Progenitor cell of endocrine pancreas (in vitro differentiated cells): ENCODE data around the gene PLCE1. TPM values are rescaled to one million over a fixed set of nuclear protein-coding genes. Genes with fewer than 3 reads are reported as not detected.
"Not testable (repeated sequence)": the region's sequence is repeated elsewhere in the genome, so short reads cannot be mapped to it uniquely, and the experiment has no call there.

Source experiments
- DNase-seq: peaks from one replicate; pipeline ENCODE4 v3.0.0; 2021; ENCODE audit warnings: low spot score; ENCODE audit not compliant: unreplicated experiment
- H3K27ac Mint-ChIP-seq: 2 replicates; pipeline ENCODE4 v1.8.0; 2021; ENCODE audit warnings: mild to moderate bottlenecking, moderate library complexity, mixed read lengths
- H3K27me3 Mint-ChIP-seq: 2 replicates; pipeline ENCODE4 v1.8.0; 2021; ENCODE audit warnings: mixed read lengths
- H3K36me3 Mint-ChIP-seq: 2 replicates; pipeline ENCODE4 v1.8.0; 2022; ENCODE audit warnings: mixed read lengths; ENCODE audit not compliant: insufficient read depth
- H3K4me1 Mint-ChIP-seq: 2 replicates; pipeline ENCODE4 v1.8.0; 2021; ENCODE audit warnings: low read depth, mixed read lengths
- H3K4me3 Mint-ChIP-seq: 2 replicates; pipeline ENCODE4 v1.8.0; 2021; ENCODE audit warnings: low read depth, mild to moderate bottlenecking, moderate library complexity, mixed read lengths
- H3K9me3 Mint-ChIP-seq: 2 replicates; pipeline ENCODE4 v1.8.0; 2021; ENCODE audit warnings: low read depth, mixed read lengths
- CTCF ChIP-seq: fragments of 200-600 bp; sonication (generic); IDR thresholded peaks from one replicate; pipeline ENCODE4 v1.5.0; 2021; ENCODE audit warnings: antibody characterized with exemption, mild to moderate bottlenecking; ENCODE audit not compliant: unreplicated experiment
- total RNA-seq: library from RNA; stranded (reverse); gene quantifications from 2 replicates; pipeline ENCODE4 v1.2.1, GENCODE V29; 2021

PLCE1 gene
- total RNA-seq, 1 donor from 2014 or later = 14.1 TPM

- Mint-ChIP-seq H3K27ac (no peak overlapping the region), H3K4me3 (no peak overlapping the region), H3K4me1 (no peaks in the 10 kb centered on the region), H3K9me3 (no peaks in the 10 kb centered on the region), H3K27me3 (no peaks in the 10 kb centered on the region), H3K36me3 (peaks cover 1% of the 10 kb centered on the region)
- DNase-seq = no peak
- no peak for TF ChIP-seq CTCF
These were observed 27.8 kb upstream of the PLCE1 start for GRCh38 chr10:93965911-93966310.

GRCh38 chr10:93967756-93968155, 26.0 kb upstream of the PLCE1 start:
- no peak overlapping the region for H3K27ac Mint-ChIP-seq
- TF ChIP-seq CTCF = no peak
- H3K4me3 Mint-ChIP-seq = no peak overlapping the region
- no peaks in the 10 kb centered on the region for H3K9me3 Mint-ChIP-seq
- peaks cover 1% of the 10 kb centered on the region for H3K36me3 Mint-ChIP-seq
- peaks cover 4% of the 10 kb centered on the region for H3K4me1 Mint-ChIP-seq
- no peaks in the 10 kb centered on the region for H3K27me3 Mint-ChIP-seq
- no peak for DNase-seq

GRCh38 chr10:93968540-93968945, 25.2 kb upstream of the PLCE1 start:
- H3K36me3 Mint-ChIP-seq = peaks cover 1% of the 10 kb centered on the region
- H3K9me3 Mint-ChIP-seq = no peaks in the 10 kb centered on the region
- no peak overlapping the region for H3K27ac Mint-ChIP-seq
- DNase-seq = no peak
- peaks cover 4% of the 10 kb centered on the region for H3K4me1 Mint-ChIP-seq
- no peak overlapping the region for H3K4me3 Mint-ChIP-seq
- H3K27me3 Mint-ChIP-seq = no peaks in the 10 kb centered on the region
- TF ChIP-seq CTCF = no peak

DNA sequence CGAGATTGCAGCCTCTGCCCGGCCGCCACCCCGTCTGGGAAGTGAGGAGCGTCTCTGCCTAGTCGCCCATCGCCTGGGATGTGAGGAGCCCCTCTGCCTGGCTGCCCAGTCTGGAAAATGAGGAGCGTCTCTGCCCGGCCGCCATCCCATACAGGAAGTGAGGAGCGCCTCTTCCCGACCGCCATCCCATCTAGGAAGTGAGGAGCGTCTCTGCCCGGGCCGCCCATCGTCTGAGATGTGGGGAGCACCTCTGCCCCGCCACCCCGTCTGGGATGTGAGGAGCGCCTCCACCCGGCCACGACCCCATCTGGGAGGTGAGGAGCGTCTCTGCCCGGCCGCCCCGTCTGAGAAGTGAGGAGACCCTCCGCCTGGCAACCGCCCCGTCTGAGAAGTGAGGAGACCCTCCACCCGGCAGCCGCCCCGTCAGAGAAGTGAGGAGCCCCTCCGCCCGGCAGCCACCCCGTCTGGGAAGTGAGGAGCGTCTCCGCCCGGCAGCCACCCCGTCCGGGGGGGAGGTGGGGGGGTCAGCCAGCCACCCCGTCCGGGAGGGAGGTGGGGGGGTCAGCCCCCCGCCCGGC, 23.2 kb upstream of the PLCE1 start:
- H3K27me3 Mint-ChIP-seq, H3K4me1 Mint-ChIP-seq, H3K4me3 Mint-ChIP-seq, H3K36me3 Mint-ChIP-seq, DNase-seq, H3K27ac Mint-ChIP-seq, H3K9me3 Mint-ChIP-seq: not testable (repeated sequence)

DNA sequence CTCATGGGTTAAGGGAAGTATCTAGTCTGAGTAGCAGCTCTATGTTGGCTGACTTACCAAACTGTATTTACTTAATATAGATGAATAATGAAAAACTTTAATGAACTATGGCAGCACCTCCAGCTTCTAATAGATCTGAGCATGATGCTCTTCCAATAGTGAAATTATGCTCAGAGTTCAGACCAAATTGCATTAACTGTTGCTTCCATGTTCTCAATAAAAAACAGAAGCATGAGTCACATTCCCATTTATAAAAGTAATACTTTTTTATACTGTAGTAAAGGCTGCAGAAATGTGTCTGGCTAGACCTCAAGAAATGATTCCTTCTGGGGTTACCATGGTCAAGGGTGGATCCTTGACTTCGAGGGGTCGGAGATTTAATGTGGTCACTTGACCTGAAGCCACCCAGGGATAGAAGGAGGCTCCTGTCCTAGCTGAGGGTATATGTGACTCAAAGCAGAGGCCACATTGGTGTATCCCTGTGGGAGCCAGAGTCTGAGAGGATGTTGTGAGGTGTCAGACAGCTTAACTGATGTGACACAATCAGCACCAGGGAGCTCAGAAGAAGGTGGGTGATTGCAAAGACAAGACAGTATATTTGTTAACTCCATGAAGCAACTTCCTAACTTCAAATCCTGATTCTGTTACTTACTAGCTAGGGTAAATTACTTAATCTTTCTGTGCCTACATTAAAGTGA, 19.8 kb upstream of the PLCE1 start:
- no peak for TF ChIP-seq CTCF
- Mint-ChIP-seq H3K27me3 (no peaks in the 10 kb centered on the region), H3K36me3 (no peaks in the 10 kb centered on the region), H3K27ac (no peak overlapping the region), H3K4me1 (peaks cover 4% of the 10 kb centered on the region), H3K4me3 (no peak overlapping the region), H3K9me3 (no peaks in the 10 kb centered on the region)
- no peak for DNase-seq

DNA sequence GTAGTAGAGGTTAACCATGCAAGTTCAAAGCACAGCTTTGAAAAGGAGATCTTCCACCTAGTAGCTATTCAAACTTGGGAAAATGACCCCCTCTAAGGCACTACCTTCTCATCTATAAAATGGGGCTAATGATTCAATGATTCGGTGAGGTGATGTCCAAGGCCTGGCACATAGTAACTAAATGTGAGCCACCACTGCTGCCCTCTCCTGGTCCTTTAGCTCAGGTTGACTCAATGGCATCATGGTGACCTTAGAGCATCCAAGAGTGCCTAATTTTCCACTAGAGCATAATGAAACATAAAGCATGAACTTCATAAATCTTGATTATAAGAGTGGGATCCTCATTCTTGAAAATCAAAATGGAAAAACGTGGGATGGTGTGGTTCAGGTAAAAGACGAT, 16.3 kb upstream of the PLCE1 start:
- Mint-ChIP-seq H3K27ac (no peak overlapping the region), H3K27me3 (no peaks in the 10 kb centered on the region), H3K36me3 (no peaks in the 10 kb centered on the region), H3K4me1 (no peaks in the 10 kb centered on the region), H3K9me3 (no peaks in the 10 kb centered on the region), H3K4me3 (no peak overlapping the region)
- TF ChIP-seq CTCF = no peak
- DNase-seq = no peak
